ENCODE measurements around the gene FGFR3. TPM values are rescaled to one million over a fixed set of nuclear protein-coding genes. Genes with fewer than 3 reads are reported as not detected.

FGFR3 gene
- total RNA-seq, 1 donor from 2014 or later: 6.4 TPM

DNA sequence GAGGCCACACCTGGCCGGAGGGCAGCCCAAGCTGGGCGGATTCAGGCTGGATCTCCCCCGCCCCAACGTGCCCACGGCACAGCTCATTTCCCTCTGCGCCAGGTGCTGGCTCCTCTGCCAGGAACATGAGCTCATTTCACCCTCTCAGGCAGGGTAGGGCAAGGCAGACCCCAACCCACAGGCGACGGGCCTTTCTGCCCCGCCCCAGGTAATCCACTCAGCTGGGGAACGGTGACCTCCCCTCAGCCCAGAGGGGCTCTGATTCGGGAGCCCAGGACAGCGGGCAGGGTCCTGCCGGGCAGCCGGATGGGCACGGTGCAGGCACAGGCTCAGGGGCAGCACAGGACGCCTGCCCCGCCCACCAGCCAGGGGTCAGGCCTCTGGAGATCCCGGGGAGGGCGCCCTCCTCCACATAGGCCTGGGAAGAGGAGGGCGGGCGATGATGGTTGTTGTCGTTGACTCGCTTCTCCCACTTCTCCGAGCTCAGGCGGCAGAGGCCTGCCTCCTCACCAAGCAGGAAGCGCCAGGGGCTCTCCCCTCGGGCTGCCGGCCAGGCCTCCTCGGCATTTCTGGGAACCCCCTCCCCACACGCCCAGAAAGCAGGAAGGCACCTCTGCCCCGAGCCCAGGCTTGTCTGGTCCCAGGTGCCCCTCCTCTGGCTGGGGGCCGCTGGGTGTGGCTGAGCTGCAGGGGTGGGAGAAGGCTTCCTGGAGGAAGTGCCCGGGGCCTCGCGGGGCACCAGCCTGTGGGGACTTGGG, 40.6 kb upstream of the FGFR3 start:
- no peak for DNase-seq (ENCODE audit: extremely low spot score, unreplicated experiment)

DNA sequence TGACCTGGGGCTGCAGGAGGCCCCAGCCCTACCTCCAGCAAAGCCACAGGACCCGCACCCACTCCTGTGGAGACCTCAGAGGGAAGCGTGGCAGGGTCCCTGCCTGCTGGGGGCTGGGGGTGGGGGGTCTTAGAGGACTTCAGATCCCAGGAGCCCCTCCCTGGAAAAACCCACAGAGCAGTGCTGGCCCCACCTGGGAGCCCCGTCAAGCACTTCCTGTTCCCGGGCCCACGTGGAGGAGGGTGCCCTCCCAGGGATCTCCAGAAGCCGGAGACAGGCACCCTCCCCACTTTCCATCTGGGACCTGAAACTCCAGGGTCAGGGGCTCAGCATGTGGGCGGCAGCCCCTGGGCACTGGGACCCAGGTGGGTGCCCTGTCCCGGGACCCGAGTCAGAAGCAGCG, 39.8 kb upstream of the FGFR3 start:
- peaks cover 3% of the 10 kb centered on the region for H3K4me1 Mint-ChIP-seq (ENCODE audit: unreplicated experiment)
- no peaks in the 10 kb centered on the region for H3K9me3 Mint-ChIP-seq (ENCODE audit: unreplicated experiment)
- H3K4me3 Mint-ChIP-seq (ENCODE audit: unreplicated experiment): no peak overlapping the region
- no peak overlapping the region for H3K27ac Mint-ChIP-seq (ENCODE audit: unreplicated experiment)
- no peaks in the 10 kb centered on the region for H3K36me3 Mint-ChIP-seq (ENCODE audit: unreplicated experiment)
- H3K27me3 Mint-ChIP-seq (ENCODE audit: unreplicated experiment): no peaks in the 10 kb centered on the region
- TF ChIP-seq, protein P1, sequence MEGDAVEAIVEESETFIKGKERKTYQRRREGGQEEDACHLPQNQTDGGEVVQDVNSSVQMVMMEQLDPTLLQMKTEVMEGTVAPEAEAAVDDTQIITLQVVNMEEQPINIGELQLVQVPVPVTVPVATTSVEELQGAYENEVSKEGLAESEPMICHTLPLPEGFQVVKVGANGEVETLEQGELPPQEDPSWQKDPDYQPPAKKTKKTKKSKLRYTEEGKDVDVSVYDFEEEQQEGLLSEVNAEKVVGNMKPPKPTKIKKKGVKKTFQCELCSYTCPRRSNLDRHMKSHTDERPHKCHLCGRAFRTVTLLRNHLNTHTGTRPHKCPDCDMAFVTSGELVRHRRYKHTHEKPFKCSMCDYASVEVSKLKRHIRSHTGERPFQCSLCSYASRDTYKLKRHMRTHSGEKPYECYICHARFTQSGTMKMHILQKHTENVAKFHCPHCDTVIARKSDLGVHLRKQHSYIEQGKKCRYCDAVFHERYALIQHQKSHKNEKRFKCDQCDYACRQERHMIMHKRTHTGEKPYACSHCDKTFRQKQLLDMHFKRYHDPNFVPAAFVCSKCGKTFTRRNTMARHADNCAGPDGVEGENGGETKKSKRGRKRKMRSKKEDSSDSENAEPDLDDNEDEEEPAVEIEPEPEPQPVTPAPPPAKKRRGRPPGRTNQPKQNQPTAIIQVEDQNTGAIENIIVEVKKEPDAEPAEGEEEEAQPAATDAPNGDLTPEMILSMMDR (IDR thresholded peaks at IDR 0.05): no peak
- no peak for DNase-seq (ENCODE audit: extremely low spot score, unreplicated experiment)

More for the DNA sequence above, 40.6 kb upstream of the FGFR3 start:
- no peak overlapping the region for H3K4me3 Mint-ChIP-seq (ENCODE audit: unreplicated experiment)
- H3K9me3 Mint-ChIP-seq (ENCODE audit: unreplicated experiment): no peaks in the 10 kb centered on the region
- peaks cover 3% of the 10 kb centered on the region for H3K4me1 Mint-ChIP-seq (ENCODE audit: unreplicated experiment)
- TF ChIP-seq, protein P1 (IDR thresholded peaks at IDR 0.05): no peak
- H3K36me3 Mint-ChIP-seq (ENCODE audit: unreplicated experiment): no peaks in the 10 kb centered on the region
- no peaks in the 10 kb centered on the region for H3K27me3 Mint-ChIP-seq (ENCODE audit: unreplicated experiment)
- no peak overlapping the region for H3K27ac Mint-ChIP-seq (ENCODE audit: unreplicated experiment)

DNA sequence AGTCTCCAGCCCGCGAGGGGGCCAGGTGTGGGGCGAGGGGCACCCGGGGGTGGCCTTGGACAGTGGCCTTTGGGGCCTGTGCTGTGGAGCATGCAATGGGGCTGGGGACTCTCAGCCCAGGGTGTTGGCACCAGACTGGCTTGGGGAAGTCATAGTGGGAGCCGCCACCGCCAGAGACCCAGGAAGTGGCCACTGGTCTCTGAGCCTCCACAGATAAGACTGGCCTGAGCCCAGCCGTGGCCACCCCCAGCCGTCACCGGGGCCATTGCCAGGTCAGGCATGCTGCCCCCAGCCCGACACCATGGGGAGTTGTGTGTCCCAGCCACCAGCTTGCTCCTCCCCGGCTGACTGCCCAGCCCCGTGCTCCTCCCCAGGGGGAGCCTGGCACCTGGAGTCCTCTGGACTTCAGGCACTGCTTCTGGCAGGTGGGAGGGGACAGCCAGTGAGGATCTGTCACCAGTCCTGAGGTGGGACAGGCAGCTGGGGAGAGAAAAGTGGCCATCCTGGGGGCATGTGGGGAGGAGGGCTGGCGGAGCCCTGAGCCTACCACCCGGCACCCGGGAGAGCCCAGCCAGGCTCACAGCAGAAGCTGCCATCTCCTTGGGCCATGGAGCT, 39.3 kb upstream of the FGFR3 start:
- Mint-ChIP-seq H3K9me3 (ENCODE audit: unreplicated experiment) (no peaks in the 10 kb centered on the region), H3K36me3 (ENCODE audit: unreplicated experiment) (no peaks in the 10 kb centered on the region), H3K4me3 (ENCODE audit: unreplicated experiment) (no peak overlapping the region), H3K4me1 (ENCODE audit: unreplicated experiment) (peaks cover 3% of the 10 kb centered on the region), H3K27me3 (ENCODE audit: unreplicated experiment) (no peaks in the 10 kb centered on the region), H3K27ac (ENCODE audit: unreplicated experiment) (no peak overlapping the region)
- TF ChIP-seq, protein P1 (IDR thresholded peaks at IDR 0.05): no peak
- DNase-seq (ENCODE audit: extremely low spot score, unreplicated experiment): no peak

DNA sequence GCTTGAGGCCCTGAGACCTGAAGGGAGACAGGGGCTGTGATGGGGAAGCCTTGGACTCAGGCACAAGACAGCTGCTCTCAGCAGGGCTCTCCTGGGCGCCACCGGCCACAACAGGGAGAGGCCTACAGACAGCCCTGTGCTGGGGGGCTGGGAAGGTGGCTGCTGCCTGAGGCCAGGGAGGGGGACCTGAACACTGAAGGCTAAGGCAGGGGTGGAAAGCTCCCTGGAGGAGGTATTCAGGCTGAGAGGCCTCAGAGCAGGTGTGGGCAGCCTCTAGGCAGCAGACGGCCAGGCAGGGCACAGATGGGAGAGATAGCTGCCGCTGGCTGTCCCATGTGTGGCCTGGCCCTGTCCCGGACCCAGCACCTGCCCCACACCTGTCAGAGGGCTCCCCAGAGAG, 38.8 kb upstream of the FGFR3 start:
- TF ChIP-seq, protein P1 (IDR thresholded peaks at IDR 0.05): no peak
- no peak overlapping the region for H3K4me3 Mint-ChIP-seq (ENCODE audit: unreplicated experiment)
- H3K27me3 Mint-ChIP-seq (ENCODE audit: unreplicated experiment): no peaks in the 10 kb centered on the region
- DNase-seq (ENCODE audit: extremely low spot score, unreplicated experiment): no peak
- H3K9me3 Mint-ChIP-seq (ENCODE audit: unreplicated experiment): no peaks in the 10 kb centered on the region
- H3K27ac Mint-ChIP-seq (ENCODE audit: unreplicated experiment): no peak overlapping the region
- H3K4me1 Mint-ChIP-seq (ENCODE audit: unreplicated experiment): peaks cover 3% of the 10 kb centered on the region
- H3K36me3 Mint-ChIP-seq (ENCODE audit: unreplicated experiment): no peaks in the 10 kb centered on the region

DNA sequence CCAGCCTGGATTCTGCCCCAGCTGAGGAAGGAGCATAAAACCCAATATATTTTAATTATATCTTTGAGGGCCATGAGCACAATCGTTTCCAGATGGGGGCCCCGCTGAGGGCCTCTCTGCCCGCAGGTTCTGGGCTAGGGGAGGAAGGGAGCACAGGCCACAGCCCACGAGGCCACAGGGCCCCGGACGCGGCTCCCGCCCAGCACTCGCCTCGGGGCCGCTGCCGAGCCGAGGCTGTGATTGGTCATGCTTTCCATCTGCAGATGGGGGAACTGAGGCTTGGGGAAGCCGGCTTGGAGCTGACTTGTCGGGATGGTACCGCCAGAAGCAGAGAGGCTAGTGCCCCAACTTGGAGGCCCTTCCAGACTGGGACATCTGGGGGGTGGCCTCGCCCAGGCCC, 37.8 kb upstream of the FGFR3 start:
- Mint-ChIP-seq H3K4me3 (ENCODE audit: unreplicated experiment) (no peak overlapping the region), H3K27me3 (ENCODE audit: unreplicated experiment) (no peaks in the 10 kb centered on the region), H3K36me3 (ENCODE audit: unreplicated experiment) (no peaks in the 10 kb centered on the region), H3K9me3 (ENCODE audit: unreplicated experiment) (no peaks in the 10 kb centered on the region), H3K4me1 (ENCODE audit: unreplicated experiment) (peaks cover 3% of the 10 kb centered on the region), H3K27ac (ENCODE audit: unreplicated experiment) (no peak overlapping the region)
- TF ChIP-seq, protein P1 (IDR thresholded peaks at IDR 0.05): no peak
- no peak for DNase-seq (ENCODE audit: extremely low spot score, unreplicated experiment)
